GM19239 (cell line): ENCODE results near the gene EML2.
A peak's percentile ranks its signal among the peaks of the same experiment; 100 is the strongest.
"Not testable (repeated sequence)": the region's sequence is repeated elsewhere in the genome, so short reads cannot be mapped to it uniquely, and the experiment has no call there.

ENCODE experiments used
- DNase-seq: peaks from one replicate; pipeline ENCODE4 v3.0.0; 2011; ENCODE audit warnings: low spot score; ENCODE audit not compliant: insufficient read length
- FAIRE-seq: peaks from 2 replicates; lab custom pipeline; 2011; peaks lifted over from hg19 to GRCh38; lab: Jason Lieb, UNC

Gene EML2

DNA sequence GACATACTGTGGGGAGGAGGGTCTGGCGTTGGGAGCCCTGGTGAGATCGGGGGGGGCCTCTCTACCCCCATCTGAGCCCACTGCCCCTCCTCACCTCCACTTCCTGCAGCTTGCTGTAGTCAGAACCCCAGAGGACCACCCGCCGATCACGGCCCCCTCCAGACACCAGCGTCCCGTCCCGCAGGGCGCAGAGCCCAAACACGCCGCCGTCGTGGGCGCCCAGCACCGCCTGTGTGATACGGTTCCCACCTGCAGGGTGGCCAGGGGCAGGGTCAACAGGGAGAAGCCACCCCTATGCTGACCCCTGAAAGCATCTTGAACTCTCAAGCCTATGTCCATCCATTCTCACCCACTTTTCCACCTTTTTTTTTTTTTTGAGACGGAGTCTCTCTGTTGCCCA is 17.8 kb downstream of the EML2 start:
- DNase-seq (no peak), FAIRE-seq (no peak)

DNA sequence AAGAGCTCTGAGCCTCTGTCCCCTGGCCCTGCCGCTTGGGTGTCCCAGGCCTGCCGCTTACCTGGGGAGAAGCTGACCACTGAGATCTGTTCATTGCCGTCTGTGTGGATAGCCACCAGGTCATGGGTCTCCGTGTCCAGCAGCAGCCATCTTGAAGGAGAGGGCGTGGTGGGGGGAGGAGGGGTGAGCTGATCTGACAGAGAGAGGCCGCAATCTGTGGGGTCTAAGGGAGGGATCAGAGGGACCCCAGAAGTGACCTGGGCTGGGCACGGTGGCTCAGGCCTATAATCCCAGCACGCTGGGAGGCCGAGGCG is 22.5 kb downstream of the EML2 start:
- no peak for FAIRE-seq
- DNase-seq, result no peak

DNA sequence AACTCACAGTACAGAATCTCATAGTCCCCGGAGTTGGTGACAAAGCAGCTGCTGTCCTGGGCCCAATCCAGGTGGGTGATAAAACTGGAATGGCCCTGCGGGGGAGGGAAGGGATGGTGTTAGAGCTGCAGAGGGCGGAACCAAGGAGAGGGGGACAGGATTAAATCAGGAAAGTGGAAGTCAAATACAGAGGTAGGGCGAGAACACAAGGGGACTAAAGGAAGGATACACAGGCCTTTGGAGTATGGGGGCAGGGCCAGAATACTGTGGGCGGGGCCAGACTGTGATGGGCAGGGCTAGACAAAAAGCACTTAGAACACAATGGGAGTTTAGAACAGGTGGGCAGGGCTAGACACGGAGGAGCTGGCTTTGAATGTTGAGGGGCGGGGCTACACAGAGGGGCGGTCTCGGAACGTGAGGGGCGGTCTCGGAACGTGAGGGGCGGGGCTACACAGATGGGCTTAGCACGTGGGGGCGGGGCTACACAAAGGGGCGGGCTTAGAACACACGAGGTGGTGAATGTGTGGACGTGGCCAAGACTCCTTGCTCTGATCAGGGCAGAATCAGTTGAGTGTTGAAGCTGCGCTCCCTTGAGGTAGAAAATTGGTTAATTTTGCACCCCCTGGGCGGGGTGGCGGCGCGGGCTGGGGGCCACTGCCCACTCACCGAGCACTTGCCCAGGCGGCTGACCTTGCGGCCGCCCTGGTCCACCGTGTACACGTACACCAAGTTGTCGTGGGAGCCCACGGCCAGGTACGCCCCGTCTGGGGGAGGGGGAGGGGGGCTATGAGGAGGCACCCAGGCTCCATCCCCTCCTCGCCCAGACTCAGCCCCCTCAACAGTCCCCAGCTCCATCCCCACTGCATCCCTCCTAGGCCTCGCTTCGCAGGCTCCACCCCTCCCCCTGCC is 23.1 kb downstream of the EML2 start:
- FAIRE-seq (peak; percentile 83), DNase-seq (peak; percentile 89)

DNA sequence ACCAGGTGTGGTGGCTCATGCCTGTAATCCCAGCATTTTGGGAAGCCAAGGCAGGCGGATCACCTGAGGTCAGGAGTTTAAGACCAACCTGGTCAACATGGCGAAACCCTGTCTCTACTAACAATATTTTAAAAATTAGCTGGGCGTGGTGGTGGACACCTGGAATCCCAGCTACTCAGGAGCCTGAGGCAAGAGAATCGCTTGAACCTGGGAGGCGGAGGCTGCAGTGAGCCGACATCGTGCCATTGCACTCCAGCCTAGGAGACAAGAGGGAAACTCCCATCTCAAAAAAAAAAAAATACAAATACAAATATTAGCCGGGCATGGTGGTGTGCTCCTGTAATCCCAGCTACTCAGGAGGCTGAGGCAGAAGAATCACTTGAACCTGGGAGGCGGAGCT is 24.1 kb downstream of the EML2 start:
- DNase-seq, FAIRE-seq: not testable (repeated sequence)

DNA sequence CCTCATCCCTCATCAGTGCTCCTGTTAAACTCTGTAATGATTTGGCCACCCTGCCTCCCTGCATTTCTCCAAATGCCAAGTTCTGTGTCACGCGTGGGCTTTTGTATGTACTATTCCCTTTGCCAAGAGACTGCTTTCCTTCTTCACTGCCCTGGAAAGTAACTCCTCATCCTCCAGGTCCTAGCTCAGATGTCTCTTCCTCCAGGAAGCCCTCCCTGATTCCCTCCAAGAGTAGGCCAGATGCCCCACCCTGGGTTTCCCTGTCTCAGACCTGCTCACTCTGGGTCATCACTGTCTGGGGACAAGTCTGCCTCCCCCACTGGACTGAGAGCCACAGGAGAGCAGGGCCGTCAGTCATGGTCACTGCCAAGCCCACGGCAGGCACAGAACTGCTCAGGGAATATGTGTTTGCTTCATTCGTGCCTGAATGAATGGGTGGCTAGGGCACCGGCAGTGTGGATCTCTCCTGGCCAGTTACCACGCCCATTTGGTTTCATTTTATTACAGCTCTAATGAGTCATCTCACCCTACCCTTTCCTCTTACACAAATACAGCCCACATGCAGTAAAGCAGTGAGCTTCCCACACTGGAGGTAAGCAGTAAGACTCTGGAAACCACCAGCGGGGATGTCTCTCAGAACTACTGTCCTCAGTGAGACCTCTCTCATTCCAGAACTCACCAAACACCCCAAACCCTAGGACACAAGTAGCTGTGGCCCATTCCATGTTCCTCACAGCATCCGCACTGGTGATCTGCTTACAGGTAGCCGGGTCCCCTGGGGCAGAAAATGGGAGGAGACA is 25.1 kb downstream of the EML2 start:
- DNase-seq (peak; percentile 44), FAIRE-seq (peak; percentile 64)

DNA sequence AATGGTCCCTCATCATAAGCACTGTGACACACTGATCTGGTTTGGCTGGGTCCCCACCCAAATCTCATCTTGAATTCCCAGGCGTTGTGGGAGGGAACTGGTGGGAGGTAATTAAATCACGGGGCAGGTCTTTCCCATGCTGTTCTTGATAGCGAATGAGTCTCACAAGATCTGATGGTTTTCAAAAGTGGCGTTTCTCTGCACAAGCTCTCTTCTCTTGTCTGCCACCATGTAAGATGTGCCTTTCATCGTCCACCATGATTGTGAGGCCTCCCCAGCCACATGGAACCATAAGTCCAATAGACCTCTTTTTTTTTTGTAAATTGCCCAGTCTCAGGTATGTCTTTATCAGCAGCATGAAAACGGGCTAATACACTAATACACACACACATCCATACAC is 30.2 kb downstream of the EML2 start:
- DNase-seq (no peak), FAIRE-seq (no peak)

DNA sequence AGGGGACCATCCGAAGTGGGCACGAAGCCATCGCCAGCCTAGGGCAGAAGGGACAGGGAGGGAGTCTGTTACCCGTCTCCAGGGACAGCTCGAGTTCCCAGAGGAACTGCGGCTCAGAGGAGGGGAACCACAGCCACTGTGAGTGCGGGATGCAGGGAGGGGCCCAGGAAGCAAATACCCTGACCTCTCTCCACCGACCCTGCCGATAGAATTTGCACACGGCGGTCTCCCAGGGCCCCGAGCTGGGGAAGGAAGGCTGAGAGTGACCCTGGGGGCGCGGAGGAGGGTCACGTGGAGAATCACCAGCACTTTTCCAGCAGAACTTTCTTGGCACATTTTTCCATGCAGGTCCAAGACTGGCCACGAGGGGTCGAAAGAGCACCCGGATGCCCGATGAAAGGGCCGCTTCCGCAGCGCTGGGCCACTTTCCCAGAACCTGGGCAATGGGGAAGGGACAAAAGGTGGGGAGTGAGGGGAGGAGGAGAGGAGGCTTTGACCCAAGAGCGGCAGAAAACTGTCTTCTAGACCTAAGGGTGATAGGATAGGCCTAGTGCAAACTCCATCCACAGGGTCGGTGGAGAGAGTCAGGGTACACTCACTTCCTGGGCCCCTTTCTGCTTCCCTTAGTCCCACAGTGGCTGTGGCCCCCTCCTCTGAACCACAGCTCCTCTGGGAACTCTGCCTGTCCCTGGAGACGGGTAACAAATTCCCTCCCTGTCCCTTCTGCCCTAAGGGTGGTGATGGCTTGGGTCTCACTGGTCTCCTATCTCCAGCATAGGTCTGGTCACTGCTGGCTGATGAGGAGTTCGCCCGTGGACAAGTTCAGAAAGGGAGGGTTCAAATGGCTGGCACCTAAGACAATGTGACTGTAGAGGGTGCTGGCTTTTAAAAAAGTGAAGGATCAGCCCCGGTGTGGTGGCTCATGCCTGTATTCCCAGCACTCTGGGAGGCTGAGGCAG is 31.8 kb downstream of the EML2 start:
- FAIRE-seq (peak; percentile 75), DNase-seq (peak; percentile 50)

DNA sequence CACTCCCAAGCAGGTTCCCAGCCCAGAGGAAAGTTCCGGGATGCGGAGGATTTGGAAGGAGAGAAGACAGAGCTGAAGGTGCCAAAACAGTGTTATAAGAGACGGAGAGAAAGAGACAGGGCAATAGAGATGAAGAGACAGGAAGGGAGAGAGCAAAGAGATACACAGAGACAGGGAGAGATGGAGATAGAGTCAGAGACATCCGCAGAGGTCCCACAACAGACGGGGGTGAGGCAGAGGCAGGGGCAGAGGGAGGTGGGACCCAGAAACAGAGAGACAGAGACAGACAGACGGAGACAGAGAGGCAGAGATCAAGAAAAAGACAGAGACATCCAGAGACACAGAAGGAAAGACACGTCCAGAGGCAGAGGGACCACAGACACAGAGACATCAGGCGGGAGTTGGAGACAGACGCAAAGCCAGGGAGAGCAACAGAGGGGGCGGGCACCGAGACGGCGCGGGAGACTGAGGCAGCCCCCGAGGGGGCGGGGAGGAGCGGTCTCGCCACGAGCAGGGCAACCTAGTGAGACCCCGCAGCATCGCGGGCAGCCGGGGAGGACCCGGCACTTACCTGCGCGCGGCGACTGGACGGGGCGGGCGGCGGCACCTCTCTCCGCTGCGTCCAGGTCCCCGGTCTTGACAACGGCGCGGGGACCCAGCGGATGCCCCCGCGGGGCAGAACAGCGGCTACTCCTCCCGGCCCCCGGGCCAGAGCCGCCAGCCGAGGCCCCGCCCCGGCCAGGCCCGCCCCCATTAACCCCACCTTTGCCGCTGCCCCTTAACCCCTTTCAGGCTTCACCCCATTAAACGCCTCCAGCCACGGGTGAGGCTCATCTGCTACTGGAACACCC is 37.4 kb downstream of the EML2 start, which contains the start of gene GPR4:
GPR4 (minus strand) TSS at position 689 of the 851 bp plus-strand sequence. CDS start 10,346 bp downstream, outside the sequence.
- DNase-seq (no peak), FAIRE-seq (no peak)

DNA sequence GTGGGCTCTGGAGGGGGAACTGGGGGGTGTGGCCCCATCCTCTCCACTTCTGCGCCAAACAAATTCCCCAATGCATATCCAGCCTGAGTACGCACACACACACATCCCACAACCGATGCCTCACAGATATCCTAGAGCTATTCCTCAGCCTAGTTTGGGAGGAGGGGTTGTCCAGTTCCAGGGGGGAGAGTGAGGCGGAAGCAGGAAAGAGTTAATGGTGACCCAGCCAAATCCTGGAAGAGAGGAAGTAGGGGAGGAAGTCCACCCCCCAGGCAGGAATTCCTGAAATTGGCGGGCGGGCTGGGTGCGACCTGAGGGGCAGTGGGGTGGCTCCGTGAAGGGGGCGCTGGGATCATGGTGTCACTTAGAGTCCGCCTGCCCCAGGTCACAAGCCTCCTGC is 38.1 kb downstream of the EML2 start:
- FAIRE-seq, result no peak
- DNase-seq, result no peak

DNA sequence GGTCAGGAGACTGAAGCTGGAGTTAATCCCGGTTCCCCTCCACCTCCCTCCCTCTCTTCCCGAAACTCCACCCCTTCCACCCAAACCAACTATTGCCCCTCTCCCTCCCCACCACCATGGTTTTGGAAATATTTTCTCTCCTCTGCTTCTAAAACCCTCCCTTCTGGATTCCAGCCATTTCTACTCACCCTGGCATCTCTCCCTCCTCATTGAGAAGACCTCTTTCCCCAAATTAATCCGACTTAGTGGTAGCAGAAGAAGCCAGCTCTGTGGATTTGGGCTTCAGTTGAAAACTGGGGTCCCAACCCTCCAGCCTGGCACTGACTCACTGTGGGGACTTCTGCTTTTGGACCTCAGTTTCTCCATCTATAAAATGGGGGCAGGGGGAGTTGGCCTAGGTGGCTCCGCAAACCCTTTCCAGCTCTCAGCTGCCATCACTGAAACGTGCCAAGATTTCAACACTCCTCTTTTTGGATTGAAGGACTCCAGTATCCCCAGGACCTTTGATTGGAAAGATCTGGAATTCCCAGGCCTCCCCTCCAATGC is 38.8 kb downstream of the EML2 start:
- no peak for DNase-seq
- FAIRE-seq, result no peak

DNA sequence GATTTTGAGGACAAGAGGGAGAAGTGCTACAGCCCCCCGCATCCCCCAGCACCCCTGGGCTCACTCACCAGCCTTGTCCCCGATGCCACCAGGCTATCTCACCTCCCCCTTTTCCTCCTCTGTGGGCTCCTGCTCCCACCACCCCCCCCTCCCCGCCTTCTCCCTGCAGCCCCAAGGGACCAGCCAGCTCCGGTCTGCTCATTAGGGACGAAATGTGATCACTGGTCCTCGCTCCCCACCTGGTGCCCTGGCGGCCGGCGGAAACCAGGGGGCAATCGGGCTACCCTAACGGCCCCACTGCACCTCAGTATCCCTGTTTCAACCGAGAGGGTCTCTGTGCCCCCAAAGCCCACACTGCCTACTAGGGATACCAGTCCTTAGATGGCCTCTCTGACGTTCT is 39.9 kb downstream of the EML2 start:
- DNase-seq, result no peak
- FAIRE-seq, result no peak

DNA sequence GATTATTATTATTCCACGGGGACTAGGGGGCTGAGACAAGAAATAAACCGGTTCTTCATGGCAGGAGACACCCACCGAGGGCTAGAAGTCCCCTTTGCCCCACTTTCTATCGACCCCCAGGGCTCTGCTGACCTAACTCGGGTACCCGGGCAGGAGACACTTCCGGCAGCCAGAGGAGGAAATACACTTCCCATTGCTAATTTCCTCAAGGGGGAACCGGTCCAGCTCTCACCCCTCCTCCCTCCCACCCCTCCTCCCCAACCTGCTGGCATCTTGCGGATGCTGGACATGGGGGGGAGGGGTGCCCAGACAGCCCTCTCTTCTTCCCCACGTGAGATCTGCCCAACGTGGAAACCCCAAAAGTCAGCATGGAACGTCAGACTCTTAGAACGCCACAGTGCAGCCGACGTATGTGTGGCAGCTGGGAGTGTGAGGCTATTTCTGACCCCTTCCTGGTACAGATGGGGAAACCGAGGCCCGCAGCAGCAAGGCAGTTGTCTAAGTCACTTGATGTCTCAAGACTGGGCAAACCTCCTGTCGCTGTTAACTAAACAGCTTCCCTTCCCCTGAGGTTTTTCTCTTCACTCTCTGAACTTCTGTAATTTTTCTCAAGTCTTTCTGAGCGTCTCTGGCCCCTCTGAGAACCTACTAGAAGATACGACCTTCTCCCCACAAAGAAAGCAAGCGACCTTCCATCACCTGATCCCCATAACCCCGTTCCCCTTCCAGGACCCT is 40.8 kb downstream of the EML2 start:
- FAIRE-seq (no peak), DNase-seq (no peak)

DNA sequence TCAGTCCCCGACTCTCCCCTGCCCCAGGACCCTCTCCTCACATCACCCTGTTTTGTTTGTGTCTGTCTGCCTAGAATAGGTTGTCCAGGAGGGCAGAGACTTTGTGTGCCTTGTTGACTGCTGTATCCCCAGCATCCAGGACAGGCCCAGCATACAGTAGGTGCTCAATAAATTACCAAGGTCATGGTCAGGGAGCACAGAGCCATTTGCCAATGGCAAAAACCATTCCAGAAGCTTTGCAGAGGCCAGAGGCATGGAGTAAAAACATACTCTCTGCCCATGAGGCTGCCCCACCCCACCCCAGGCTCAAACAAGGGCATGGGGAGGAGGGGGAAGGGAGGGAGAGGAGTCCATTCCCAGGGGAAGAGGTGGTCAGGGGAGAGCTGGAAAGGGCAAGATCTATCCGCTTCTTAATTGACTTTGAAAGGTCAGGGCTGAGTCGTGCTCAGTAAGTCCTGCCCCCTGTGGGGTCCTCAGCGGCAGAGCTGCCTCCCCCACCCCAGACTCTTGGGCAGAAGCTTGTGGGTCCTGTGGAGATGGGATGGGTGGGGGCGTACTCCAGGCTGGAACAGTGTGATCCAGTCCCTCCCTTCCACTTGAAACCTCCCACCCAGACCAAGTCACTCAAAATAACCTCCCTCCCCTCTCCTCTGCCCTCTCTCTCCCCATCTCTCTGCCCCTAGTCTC is 41.6 kb downstream of the EML2 start:
- DNase-seq, result no peak
- no peak for FAIRE-seq

DNA sequence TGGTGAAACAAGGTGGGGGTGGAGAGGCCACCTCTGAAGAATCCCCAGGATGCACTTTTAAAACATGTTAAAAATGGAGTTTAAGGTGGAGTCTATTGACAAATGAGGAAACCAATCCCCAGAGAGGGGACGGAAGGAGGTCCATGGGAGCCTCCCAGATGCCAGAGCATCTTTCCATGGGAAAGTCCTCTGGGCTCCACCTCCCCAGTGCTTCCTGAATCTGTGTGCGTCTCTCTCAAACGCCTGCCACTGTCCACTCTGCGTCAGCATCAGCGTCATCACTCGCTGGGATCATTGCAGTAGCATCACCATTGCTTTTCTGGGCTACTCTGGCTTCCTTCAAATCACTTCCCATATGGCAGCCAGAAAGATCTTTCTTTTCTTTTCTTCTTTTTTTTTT is 43.4 kb downstream of the EML2 start:
- no peak for FAIRE-seq
- no peak for DNase-seq

DNA sequence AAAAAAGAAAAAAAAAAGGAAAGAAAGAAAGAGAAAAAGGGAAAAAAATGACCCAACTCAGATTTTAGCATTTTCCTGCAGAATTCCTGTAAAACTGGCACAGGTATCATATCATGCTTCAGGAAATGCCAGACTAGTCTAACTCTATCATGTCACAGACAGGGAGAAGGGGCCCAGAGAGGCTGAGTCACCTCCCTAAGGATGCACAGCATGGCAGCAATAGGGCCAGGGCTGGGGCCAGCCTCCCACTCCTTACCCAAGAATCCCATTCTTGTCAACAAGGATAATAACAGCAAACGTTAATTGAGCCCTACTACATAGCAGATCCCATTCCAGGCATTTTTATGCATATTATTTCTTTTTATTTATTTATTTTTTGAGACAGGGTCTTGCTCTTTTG is 45.7 kb downstream of the EML2 start:
- FAIRE-seq (no peak), DNase-seq (no peak)

DNA sequence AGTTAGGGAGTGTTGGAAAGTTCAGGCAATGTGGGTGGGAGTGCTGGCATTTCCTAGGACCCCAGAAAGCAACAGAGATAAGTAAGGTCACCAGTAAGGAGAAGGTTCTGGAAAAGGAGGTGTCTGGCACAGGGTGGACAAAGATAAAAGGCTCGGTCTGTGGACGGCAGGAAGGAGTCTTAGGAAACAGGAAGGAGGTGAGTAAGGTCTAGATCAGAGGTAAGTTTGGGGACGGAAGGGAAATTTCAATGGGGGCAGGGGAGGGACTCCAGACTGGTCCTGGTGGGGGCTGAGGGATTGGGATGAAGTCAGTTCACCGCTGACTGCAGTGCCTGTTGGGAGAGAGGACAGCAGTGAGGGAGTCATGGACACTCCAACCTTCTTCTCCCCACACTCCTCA is 46.8 kb downstream of the EML2 start:
- DNase-seq (no peak), FAIRE-seq (no peak)

DNA sequence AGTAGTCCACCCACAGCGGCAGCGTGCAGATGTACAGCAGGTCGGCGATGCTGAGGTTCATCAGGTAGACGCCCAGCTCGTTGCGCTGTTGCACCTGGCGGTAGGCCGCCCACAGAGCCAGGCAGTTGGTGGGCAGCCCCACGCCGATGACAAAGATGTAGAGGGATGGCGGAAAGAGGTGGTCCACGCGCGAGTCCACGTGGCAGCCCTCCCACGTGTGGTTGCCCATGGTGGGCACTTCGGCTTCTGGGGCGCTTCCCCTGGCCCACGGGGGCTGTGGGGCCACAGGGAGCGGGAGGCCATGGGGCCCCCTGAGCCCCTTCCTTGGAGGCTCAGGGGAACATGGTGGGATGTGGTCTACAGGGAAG is 47.6 kb downstream of the EML2 start:
- FAIRE-seq (no peak), DNase-seq (no peak)
